IPS DF 4.7 (cell line): ENCODE data around the gene FAM9C.
"Not testable (repeated sequence)": the region's sequence is repeated elsewhere in the genome, so short reads cannot be mapped to it uniquely, and the experiment has no call there.

Experiments used
- DNase-seq: peaks from one replicate; pipeline ENCODE4 v3.0.0-alpha.2; 2013; ENCODE audit warnings: low spot score; ENCODE audit errors: extremely low read depth

Gene FAM9C

DNA sequence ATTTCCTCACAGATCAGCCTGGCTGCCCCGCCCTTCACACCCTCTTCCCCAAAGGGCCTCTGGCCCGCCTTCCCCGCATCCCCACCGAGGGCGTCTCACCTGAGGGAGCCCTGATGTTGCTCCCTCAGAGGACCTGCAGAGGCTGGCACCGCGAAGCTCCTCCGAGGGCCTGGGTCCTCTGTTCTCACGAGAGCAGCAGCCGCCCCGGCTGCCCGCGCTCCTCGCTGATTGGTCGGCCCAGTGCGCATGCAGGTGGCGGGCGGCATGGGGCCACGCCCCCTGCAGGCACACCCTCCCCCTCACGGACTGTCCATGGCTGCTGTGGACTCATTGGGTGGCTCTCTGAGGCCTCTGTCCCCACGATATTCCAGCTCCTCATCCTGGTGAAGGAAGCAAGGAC is at the start of gene FAM9C:
Gene FAM9C, minus strand, starts transcription at position 180 of the 400 bp plus-strand sequence. CDS start 831 bp downstream, outside the sequence.
- no peak for DNase-seq

DNA sequence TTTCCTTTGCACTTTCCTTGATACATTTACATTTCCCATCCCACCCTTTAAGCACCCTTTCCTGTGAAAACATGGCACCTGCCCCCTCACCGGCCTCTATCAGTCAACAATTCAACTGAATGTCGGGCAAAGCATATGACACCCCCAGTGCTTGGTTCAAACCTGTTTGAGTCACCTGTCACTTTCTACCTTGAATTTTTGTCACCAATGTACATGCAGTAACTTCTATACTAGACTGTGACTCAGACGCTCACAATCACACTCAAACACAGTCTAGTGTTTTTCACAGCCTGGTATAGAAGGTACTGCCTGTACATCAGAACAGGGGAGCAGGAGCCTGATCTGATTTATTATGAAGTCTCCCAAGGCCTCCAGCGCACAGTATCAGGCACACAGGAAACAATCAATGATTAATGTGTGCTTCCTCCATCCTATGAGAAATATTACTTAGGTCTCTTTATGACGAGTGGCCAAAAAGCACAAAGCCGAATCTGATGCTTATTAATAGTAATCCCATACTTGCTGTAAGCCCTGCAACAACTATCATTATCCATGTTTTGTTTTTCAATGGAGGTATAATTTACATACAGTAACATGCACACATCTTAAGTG is 49.2 kb upstream of the FAM9C start:
- DNase-seq, result no peak

DNA sequence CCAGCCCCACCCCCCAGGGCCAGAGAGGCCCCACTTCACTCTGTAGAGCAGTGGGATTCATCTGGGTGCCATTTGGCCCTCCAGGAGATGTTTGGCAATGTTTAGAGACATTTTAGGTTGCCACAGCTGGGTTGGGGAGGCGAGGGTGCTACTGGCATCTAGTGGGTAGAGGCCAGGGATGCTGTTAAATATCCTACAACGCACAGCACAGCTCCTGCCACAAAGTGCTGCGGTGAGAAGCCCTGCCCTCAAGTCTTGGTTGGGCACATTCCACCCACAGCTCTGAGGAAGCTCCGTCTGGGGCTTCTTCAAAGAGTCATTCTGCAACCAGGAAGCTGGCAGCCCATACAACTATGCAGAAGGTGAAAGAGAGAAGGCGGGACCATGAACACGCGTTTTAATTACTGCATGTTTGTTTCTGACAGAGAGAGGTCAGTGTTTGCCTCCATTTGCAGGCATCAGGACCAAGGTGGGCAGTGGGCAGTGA is 48.1 kb upstream of the FAM9C start:
- no peak for DNase-seq

DNA sequence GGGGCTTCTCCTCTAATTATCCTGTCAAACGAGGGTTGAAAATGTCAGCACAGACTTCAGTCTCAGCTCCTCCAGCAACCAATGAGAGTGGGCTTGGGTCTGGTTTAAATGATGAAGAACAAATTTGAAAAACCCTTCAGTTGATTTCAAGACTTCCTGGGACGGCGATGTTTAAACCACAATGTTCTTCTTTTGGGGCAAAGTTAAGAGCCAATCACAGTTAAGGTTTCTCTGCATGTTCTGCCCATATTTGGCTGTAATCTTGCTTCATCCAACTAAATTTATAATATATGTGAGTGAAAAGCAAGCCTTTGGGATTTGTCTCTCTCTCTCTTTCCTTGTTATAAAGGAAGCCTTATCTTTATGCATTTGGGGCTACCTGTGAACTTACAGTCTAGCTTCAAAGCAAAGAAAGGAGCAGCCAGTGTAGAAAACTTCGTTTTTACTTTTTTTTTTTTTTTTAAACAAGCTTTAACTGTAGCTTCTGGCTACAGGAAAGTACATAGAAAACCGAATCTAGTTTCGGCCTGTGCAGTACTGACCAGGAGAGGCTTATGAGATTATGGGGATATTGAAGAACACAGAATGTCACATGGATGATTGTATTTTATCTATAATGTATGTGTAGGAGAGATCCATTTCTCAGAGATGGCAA is 46.8 kb upstream of the FAM9C start:
- DNase-seq, result no peak

DNA sequence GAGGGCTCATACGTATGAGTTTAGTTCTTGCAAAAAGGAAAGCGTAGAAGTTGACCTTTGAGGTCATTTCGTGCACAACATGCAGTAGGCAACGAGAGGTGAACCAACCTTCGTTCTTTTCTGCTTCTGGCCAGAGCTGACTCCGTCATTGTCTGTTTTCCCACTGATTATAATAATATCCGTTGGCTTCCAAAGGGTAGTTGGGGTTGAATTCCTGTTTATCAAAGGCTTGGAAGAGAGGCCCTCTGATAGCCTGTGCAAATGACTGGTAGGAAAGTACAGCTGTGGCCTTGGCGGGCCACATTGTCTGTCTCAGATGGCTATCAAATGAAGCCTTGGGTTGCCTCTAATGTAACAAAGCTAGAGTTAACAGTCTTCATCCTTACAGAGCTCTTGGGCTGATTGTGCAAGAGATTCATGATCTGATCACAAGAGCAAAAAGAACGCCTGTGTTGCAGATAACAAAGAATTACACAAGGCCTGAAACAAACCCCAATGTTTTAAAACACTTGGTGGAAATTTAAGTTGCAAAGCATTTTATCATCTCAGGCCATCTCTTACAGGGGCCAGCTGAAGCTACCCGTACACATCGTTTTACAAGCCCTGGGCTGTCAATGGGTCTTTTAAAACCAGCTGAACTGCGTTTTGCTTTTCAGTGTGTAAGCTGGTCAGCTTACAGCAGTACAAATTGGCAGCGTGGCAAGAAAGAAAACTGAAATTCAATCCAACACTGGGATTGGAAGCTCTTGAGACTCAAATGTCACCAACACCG is 46.1 kb upstream of the FAM9C start:
- no peak for DNase-seq

DNA sequence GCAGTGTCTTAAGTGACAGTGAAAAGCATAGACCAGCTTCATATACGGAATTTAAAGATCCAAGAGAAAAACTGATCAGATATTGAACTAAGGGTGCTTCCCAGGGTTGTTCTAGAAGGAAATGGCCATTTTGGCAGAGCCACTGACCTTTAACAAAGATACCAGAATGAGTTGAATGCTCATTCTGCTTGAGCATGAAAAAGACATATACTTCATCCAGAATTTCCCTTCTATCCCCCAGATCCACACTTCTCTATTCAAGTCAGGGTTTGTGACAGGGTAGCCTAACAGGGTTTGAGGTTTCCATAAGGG is 45.6 kb upstream of the FAM9C start:
- DNase-seq, result no peak

DNA sequence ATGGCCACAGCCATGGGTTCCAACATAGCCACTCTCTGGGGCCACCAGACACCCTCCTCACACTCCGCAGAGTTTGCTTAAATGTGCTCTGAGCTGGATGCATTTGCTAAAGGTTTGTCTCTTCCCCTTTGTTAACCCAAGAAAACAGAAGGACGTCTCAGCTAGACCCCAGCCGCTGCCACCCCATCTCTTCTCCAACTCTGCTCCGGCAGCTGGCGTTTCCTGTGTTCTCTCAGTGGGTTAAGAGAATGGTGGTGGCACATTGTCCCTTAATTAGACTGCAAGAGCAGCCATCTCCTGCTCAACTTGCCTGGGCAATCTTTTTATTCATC is 43.7 kb upstream of the FAM9C start:
- DNase-seq, result no peak

DNA sequence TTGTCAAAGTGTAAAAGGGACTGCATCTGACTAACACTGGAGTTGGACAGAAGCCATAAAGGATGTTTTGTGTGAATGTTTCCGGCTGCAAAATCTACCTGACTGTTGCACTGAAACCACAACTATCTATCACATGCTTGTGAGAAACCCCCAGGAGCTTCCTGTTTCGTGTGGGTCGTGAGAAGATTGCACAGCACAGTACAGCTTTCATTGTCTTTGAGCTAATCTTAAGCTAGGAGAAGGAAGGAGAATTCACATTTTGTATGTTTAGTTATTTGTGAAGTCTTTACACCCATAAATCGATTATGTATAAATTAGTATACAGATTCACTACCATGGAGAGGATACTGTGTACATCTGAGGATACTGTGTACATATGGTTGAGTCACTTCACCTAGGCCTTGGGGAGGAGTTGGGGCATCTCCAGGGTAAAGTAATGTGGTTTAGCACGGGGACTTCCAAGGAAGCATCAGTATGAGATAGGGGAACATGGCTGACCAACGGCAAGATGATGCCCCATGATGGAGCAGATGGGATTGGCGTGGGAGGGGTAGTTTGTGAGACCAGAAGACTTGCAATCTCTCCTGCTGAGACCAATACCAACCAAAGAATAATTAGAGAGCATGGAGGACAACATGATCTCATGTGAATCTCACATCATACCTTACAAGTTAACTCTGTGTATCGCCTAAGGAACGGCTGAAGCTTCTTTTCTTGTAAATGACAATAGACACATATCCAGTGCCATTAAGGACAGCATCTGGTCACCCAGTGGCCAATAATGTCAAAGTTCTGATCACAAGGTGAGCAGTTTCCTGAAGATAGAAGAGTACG is 43.1 kb upstream of the FAM9C start:
- no peak for DNase-seq

DNA sequence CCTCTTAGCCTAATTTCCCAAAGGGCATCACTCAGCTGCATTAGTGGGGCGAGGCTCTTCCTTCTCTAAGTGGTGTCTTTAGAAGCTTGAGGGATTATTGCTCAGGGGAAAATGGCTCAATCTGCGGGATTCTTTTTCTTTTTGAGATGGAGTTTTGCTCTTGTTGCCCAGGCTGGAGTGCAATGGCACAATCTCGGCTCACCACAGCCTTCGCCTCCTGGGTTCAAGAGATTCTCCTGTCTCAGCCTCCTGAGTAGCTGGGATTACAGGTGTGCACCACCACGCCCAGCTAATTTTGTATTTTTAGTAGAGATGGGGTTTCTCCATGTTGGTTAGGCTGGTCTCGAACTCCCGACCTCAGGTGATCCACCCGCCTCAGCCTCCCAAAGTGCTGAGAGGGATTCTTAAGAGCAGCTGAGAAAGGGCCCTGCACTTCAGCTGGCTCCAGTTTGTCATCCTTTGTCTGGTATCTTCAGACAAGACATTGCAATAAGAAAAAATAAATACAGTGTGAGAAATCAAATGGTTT is 42.4 kb upstream of the FAM9C start:
- DNase-seq, result not testable (repeated sequence)

DNA sequence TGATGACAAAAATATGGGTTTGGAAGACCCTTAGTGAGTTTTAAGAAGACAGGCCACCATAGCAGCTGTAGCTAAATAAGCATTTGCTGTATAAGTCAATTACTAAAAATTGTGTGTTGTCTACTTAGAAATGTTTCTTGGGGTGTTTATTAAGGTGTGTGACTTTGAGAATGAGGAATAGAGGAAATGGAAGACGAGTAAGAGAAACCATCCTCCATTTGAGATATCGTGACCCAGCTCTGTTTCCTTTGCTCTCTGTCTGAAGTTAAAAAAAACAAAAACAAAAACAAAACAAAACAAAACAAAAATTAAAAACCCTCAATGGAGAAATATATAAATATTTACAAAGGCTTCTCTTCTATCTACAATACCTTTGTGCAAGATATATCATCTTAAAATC is 41.7 kb upstream of the FAM9C start:
- DNase-seq, result no peak

DNA sequence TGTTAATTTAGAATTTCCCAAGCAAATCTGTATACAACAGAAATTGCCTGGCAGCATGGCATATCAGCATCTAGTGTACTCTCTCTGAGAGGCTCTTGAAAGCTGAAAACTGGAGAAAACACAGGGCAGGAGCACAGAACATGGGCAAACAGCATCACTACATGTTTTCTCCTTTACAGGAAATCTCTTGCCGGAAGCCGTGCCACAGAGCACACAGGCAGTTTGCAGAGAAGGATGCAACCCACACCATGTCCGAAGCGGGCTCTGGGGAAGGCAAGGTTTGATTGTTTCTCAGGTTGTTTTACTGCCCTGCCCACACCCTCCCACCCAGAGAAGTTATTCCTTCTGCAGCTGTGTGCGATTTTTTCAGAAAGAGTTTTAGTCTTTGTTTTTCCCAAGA is 41.1 kb upstream of the FAM9C start:
- DNase-seq, result no peak

DNA sequence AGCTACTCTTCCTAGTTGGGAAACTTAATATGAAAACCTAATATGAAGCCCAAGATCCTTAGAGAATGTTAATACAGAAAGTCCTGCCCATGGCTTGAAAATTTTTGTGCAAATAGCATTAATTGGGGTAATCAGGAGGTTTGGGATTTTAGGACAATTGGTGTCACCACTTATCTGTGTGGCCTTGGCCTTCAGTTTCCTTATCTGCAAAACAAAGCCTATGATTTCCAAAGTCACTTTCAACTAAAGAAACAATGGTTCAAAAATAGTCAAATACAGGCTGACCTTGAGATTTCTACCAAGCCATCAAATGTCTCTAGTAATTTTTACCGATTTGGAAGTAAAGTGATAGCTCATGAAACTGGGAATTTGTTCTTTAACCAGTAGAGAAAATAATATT is 40.2 kb upstream of the FAM9C start:
- DNase-seq, result no peak

DNA sequence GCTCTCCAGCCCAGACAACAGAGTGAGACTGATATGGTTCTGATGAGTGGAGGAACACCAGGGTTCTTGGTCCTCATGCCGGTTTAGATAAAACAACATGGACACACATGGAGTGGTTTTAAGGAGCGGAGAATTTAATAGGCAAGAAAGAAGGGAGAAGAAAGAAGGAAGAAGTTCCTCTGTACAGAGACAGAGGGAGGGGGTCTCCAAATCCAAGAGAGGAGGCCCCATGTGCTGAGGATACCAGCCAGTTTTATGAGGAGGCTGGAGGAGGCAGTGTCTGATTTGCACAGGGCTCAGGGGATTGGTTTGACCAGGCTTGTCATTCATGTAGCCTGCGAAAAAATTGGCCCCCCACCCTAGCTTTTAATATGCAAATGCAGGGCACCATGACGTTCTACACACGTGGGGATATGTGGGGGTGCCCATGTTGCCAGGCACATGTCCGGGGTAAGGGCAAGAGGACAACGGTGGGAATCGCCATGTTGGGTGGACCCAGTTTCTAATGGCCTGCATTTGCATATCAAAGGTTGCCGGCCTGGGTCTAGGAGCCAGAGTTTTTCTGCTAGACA is 39.4 kb upstream of the FAM9C start:
- DNase-seq, result not testable (repeated sequence)

DNA sequence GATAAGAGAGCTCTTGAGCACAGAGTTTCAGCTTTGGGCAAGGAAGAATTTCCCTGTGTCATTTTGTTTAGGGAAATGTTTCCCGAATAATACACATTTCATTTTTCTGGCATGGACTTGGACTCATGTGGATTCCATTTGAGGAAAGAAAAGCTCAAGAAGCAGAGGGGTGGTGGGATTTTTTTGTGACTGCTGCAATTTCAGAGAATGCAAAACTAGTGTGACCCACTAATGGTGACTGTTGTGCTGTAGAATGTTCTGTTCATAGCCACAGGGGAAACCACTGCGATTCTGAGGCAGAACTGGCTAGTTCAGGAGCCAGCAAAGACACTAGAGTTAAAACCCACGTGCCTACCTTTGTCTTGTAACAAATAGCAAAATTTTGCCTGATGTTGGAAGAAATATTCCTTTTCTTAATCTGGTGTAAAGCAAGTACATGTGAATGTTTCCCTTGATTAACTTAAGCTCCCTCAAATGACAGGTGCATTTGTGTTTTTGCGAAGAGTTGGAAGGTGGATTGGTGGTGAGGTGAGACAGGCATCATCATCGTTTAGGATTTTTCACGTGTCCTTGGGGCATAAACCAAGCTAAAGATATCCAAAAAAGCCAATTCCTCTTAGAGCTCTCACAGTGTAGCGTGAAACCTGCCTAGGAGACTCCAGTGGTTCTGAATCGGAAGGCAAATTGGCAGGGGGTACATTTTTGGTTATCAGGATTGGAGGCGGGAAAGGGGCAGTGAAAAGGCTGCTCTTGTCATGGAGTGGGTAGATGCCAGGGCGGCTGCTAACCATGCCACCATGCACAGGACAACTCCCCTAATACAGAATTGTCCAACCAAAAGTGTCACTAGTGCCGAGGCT is 38.0 kb upstream of the FAM9C start:
- no peak for DNase-seq

DNA sequence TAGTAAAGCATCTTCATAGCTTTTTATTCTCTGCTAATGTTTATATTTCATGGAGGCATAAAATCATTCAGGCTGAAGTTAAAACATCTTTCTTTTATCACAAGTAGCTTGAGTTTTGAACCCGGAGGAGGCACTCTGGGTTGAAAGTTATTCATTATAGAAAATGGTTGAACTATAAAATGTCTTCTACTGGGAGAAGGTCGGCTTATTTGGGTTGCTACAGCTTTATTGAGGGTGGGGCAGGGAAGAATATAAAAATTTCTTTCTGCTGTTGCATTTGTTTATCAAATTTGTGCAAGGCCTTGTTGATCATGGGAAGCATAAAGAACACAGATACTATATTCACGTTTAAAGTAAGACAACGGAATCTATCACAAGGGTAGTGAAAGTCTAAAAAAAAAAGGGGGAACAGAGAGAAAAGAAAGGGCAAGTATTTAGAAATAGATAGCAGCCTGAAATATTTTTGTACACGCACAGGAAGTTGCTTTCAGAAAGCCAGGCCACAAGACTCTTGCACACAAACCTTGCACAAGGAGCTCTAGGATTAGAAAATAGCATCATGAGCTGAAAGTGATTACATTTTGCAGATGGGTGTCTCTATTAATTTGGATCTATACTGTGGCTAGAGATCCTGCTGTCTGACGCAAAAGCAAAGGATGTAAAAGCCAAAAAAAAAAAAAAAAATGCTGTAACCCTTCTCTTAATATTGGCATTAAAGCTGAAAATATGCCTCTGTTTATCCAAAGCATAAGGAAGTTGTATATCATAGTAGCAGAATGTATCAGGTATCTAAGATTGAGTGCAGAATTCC is 37.2 kb upstream of the FAM9C start:
- no peak for DNase-seq

DNA sequence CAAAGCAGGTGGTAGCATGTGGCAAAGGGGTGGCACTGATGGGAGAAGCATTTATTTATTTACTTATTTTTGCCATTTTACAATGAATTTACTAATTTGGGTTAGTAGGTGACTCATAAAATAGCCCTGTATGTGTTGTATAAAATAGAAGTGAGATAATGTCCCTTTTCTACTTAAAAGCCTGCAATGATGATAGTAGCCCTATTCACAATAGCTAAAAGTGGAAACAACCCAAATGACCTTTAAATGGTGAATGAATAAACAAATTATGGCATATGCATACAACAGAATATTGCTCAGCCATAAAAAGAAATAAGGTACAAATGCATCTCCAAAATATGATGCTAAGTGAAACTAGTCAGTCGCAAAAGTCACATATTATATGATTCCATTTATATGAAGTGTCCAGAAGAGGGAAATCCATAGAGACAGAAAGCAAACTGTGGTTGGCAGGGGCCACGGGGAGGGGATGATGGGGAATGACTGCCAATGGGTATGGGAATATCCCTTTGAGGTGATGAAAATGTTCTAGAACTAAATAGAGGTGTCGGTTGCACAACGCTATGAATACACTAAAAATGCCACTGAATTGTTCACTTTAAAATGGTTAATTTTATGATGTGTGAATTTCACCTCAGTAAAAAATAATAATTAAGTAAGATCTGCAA is 35.8 kb upstream of the FAM9C start:
- no peak for DNase-seq

DNA sequence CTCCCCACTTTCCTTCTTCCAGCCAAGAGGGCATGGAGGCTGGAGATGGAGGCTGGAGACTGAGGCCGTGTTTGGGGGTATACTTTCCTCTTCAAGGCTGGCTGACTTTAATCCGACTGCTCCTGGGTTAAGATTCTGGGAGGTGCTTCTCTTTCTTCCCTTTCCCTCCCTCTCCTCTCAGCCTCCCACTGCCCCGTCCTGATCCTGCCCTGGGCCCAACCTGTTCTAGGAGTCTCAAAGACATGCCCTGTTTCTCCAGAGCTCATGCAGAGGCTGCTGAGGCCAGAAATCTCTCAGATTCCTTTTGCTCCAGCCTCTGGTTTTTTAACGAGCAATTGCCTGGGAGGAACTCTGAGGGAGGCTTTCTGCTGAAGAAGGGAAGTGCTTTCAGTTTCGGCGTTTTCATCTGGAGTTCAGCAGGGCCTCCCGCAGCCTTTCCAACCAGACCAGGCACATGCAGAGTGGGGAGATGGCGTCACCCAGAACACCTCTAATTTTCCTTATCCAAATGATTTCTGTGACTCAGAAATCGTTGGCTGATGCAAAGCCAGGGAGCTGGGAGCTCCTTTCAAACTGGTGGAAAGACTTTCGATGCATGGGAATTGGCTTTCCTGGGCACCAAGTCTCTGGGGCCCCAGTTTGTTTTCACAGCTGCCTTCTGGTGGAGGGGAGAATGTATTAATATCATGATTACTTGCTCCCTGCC is 34.5 kb upstream of the FAM9C start:
- no peak for DNase-seq

DNA sequence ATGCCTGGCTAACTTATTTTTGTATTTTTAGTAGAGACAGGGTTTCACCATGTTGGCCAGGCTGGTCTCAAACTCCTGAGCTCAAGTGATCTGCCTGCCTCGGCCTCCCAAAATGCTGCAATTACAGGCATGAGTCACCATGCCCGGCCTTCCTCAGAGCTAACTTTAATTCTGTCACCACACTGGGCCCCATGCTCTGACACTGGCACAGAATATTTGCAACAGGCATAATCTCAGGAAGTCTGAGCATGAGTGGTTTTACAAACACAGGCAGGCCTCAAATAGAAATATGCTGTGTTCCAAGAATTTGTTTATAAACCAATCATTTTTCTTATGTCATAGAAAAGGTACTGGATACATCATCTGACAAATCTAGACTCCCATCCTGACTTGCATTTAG is 32.7 kb upstream of the FAM9C start:
- DNase-seq, result no peak
